HG03575 (cell line): Measurements from ENCODE around the gene FFAR4.
"Not testable (repeated sequence)": the region's sequence is repeated elsewhere in the genome, so short reads cannot be mapped to it uniquely, and the experiment has no call there.

Experiments used
- ATAC-seq: cut with Tn5 transposase; IDR thresholded peaks from one replicate; pipeline ENCODE4 v1.9.1; 2021; ENCODE audit not compliant: unreplicated experiment, insufficient number of reproducible peaks, low FRiP score; ENCODE audit errors: extremely low read depth

The FFAR4 gene

GRCh38 chr10:93566435-93567276 lies at the start of gene FFAR4:
Gene FFAR4, plus strand, starts transcription at chr10:93566665. Its CDS starts 56 bp downstream, at chr10:93566721.
- ATAC-seq: no peak

DNA sequence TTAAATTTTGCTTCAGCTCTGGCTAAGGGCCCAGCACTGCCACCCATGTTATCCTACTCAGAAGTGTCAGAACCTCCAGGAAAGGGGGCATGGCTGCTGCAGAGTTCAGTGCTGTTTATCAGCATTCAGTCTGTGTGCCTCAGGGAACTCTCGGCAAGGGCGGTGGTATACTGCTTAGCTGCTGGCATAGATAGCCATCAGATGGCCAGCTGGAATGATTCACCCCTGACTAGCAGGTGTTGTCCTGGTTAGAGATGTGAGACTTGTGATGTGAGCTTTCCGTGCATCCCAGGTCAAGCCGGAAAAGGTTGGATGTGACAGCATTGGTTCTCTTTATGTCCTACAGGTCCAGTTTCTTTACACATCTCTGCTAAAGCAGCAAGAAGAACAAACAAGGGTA lies 47.9 kb upstream of the FFAR4 start:
- no peak for ATAC-seq

- no peak for ATAC-seq
These were observed 31.2 kb upstream of the FFAR4 start for GRCh38 chr10:93535293-93535692.

GRCh38 chr10:93540871-93541270 lies 25.6 kb upstream of the FFAR4 start:
- ATAC-seq: not testable (repeated sequence)

- ATAC-seq: no peak
These were observed 24.8 kb upstream of the FFAR4 start for GRCh38 chr10:93541402-93542357.

DNA sequence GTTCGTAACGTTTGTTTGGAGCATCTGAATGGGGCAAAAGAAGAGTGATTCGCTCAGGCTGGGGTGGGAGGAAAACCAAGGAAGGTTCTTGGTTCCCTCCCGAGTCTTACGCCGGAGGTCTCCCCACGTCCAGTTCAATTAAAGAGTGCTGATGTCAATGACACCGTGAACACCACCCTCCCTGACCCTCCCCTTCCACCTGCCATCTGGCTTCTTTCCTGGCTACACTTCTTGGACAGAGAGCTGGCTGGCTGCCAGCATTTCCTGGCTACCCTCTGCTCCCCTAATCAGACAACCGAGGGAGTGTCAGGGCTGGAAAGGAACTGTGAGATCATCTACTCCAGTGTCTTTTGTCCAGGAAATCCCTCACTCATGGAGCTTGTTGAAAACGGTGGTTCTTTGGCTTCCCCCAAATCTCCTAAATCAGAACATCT lies 24.1 kb upstream of the FFAR4 start:
- no peak for ATAC-seq

DNA sequence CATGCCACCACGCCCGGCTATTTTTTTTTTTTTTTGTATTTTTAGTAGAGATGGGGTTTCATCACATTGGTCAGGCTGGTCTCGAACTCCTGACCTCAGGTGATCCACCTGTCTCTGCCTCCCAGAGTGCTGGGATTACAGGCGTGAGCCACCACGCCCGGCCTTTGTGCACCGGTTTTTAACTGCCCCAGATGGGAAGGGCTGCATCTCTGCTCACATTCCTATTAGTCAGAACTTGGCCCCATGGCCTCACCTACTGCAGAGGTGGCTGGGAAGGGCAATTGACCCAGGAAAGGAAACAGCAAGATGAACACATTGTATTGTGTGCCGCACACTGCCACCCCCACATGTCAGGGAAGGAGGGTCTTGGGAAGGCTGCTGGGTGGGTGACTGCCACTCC lies 19.5 kb upstream of the FFAR4 start:
- ATAC-seq: not testable (repeated sequence)

GRCh38 chr10:93547522-93547921 lies 18.9 kb upstream of the FFAR4 start:
- no peak for ATAC-seq

GRCh38 chr10:93548376-93549071 lies 17.9 kb upstream of the FFAR4 start:
- no peak for ATAC-seq

GRCh38 chr10:93550606-93551005 lies 15.9 kb upstream of the FFAR4 start:
- ATAC-seq: no peak

DNA sequence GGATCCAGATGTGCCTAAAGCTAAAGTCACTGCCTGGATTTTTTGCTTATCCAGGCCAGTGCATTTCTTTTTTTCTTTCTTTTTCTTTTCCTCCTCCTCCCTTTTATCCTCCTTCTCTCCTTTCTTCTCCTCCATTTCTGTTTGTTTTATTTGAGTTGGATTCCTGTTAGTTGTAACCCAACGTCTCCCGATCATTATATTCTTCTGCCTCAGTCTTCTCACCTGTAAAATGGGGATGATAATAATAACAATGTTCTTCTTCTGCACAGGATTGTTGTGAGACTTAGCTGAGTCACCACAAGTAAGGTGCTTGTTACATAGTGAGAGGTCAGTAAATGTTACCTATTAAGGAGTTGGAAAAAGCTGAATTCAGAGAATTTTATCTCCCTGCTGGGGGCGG lies 13.7 kb upstream of the FFAR4 start:
- no peak for ATAC-seq

- no peak for ATAC-seq
These were observed 12.8 kb upstream of the FFAR4 start for GRCh38 chr10:93553482-93554315.

GRCh38 chr10:93554316-93554663 lies 12.2 kb upstream of the FFAR4 start:
- ATAC-seq: no peak

DNA sequence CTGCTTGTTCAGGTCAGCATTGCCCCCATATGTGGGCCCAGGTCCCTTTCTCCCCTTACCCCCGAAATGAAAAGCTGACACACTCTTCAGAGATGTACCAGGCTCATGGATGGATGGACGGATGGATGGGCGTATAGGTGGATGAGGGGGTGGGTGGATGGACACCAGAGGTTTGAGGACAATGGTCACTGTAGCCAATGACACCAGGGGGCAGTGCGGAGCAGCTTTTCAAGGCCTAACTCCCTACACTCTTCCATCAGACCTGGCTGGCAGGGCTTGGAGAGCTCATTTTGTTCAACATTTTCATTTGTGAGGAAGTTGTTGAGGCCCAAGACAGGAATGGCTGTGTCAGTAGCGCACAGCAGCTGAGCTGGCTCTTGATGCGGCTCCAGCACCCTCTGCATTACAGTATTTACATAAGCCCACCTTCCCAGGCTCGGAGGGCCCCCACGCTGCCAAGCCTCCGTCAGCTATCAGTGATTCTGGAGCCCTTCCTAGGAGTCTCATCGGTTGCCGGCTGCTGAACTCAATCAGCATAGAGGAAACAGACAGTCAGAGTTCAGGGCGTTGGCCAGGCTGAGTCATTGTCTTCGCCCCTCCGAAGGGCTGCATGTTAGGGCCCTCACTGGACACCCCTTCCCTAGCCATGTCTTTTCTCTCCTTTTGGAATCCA lies 11.6 kb upstream of the FFAR4 start:
- ATAC-seq: no peak

DNA sequence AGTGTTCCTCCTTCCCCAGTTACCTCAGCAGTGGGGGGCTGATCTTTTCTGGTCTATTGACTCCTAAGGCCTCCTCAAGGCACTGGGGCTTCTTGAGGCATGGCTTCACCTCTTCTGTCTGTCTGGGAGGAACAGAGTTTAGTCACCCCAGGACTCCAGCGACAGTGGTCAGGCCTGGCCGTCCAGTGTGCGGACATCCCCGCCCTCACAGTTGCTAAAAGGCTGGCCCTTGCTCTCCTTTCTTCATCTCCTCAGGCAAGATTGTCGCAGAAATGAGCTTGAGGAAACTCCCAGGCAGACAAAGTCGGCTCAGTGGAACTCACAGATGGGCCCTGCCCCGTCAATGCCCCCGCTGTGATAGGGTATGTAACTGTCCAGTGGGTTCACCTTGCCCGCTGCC lies 7.0 kb upstream of the FFAR4 start:
- no peak for ATAC-seq

DNA sequence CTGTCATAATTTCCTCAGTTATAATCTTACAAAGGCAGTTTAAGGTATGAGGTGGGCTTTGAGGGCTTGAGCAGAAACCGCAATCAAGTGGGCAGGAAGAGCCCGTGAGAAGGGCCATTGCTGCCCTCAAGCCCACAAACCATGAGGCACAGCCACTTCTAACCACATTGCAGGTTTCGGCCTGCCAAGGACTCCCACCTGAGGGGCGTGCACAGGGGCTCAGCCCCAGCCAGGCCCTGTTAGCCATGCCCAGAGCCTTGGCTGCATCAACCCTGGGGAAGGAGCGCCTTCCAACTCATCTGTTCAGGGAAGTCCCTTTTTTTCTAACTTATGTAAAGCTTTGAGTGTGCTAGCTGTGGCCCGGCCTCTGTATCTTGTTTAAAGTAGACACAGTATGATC lies 5.9 kb upstream of the FFAR4 start:
- no peak for ATAC-seq

- ATAC-seq: no peak
These were observed 1.0 kb upstream of the FFAR4 start for GRCh38 chr10:93565446-93565845.
